Stimulated activated CD8-positive, alpha-beta memory T cell treated with anti-CD3 and anti-CD28 coated beads, Interleukin-7, amount 100 ng/mL, for 24 hours (primary cell): ENCODE data around the gene MGAT1.

Experiments used
- DNase-seq: peaks from one replicate; pipeline ENCODE4 v3.0.0-alpha.2; 2020; ENCODE audit warnings: low read depth

MGAT1 gene

DNA sequence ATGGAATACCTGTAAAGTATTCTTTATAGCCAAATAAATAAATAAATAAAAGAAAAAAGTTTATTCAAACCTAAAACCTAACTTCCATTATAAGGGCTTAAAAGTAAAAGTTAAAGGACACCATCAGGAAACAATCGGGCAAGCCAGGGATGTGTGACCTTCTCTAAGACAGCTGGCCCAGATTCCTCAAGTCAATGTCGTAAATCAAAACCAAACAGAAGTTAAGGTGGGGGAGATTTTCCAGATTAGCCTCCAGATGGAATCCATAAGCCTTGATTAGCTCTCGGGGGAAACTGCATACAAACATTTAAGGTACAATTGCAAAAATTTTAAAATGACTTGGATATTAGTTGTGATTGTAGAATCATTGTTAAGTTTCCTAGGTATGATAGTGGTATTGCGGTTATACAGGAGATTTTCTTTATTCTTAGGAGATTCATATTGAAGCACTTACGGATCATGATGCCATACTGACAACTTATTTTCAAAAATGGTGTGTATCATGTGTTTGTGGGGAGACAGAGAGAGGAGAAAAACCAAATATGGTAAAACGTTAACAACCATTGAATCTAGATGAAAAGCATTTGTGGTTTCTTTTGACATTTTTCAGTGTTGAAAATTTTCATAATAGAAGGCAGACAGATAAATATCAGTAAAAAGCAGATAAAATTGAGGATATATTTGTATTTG is 21.5 kb upstream of the MGAT1 start:
- no peak for DNase-seq

DNA sequence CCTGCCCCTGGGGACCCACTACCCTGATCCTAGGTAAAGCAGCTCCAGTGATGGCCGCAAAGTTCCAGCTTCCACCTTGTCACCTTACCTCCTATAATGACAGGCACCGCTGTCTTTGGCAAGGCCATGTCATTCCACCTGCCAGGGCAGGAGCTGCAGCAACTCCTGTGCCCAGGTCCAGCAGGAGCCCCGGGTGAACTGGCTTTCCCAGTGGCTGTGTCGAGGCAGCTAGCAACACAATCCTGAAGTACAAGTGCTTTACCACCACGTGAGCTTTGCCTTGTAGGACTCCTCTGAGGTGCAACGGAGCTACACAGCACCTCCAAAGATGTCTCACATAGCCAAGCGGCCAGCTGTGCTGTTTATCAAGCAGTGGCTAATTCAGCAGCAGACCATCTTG is 20.7 kb upstream of the MGAT1 start:
- DNase-seq, result no peak

DNA sequence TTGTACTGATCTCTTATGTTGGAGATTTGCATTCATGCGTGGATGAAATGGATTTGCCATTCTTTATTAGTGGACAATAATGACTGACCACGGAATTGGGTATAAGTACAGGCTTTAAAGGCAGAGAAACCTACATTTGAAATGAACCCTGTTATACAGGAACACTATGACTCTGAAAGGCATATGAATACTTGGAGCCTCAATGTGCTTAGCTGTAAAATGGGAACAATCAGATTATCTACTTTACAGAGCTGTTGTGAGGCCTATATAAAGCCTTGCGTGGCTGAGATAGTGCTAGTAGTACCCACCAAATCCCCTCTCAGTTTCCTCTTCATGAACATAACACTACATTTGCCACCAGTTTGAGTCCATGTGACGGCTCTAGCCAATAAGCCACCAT is 18.9 kb upstream of the MGAT1 start:
- DNase-seq, result no peak

DNA sequence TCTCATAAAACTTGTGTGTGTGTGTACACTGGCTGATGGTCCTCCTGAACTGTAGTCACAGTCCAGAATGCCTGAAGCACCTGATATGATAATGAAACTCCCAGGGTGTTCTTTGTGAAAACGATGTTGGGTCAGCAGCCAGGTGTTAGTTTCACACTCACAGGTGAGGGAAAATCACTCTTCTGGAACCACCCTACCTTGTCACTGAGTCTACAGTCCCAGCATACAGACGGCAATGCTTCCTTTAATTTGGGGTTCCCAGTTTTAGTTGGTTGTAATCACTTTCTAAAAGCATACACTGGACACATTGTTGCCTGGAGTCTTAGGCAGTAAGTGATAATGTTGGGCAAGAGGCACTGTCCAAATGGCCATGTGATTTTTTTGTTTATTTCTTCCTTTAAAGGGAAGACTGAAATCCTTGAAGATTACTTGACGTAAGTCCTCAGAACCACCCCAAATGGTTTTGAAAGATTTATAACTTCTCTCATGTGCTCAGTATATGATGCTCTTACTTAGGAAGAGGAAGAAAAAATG is 18.2 kb upstream of the MGAT1 start:
- no peak for DNase-seq

DNA sequence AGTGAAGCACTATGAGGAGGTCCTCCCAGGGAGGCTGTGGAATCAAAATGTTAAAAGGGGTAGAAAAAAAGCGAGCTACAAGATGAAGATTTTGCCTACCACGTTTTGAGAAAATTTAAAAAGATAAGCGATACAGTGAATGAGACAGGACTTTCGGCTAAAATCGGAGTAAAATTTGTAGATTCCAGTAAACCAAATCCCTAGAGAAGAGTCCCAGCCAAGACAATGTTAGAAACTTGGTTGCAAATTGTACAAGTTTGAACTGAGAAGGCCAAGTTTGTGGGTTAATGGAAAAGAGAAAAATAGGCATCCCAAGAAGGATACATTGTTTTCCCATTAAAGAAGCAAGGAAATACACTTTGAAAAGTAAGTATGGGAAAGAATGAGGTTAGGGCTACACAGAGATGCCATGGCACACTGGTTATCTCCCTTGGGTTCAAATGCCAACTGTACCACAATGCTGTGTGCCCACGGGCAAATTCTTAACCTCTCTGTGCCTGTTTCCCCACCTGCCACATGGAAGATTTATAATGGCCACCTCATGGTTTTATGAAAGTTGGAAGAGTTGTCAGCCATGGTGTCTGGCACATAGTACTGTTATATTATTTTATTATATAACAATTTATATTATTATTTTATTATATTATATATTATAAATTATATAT is 16.2 kb upstream of the MGAT1 start:
- no peak for DNase-seq

DNA sequence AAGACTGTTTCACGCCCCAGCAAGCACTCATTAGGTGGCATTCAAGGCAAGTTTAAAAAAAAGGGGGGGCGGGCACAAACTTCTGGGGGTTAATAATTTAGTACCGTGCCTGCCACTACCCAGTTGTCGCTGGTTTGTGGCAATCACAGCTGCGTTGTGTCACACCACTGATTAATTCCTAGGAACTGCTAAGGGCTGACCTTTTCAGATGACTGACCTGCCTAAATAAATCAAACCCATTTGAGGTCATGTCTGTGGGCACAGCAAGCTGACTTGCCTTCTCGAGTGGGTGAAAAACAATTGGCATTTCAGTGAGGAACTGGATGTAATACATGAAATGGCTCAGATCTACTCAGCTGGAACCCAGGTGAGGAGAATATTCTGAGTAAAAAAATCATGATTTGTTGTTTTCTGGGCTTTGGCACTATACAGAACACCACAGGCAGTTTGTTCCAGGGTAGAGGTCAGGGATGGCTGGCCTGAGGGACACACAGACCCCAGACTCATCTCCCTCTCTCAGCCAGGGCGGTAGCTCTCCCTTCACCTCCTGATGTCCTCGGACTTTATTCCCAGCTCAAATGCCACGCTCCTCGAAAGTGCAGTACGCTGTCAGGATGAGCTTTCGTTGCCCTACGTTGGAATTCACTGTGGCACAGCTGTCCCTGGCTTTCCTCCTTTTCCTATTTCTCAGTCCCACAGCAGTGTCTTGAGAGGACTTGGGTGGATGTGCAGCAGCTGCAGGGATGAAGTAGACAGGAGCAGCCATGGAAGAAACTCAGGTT is 15.5 kb upstream of the MGAT1 start:
- DNase-seq, result no peak

DNA sequence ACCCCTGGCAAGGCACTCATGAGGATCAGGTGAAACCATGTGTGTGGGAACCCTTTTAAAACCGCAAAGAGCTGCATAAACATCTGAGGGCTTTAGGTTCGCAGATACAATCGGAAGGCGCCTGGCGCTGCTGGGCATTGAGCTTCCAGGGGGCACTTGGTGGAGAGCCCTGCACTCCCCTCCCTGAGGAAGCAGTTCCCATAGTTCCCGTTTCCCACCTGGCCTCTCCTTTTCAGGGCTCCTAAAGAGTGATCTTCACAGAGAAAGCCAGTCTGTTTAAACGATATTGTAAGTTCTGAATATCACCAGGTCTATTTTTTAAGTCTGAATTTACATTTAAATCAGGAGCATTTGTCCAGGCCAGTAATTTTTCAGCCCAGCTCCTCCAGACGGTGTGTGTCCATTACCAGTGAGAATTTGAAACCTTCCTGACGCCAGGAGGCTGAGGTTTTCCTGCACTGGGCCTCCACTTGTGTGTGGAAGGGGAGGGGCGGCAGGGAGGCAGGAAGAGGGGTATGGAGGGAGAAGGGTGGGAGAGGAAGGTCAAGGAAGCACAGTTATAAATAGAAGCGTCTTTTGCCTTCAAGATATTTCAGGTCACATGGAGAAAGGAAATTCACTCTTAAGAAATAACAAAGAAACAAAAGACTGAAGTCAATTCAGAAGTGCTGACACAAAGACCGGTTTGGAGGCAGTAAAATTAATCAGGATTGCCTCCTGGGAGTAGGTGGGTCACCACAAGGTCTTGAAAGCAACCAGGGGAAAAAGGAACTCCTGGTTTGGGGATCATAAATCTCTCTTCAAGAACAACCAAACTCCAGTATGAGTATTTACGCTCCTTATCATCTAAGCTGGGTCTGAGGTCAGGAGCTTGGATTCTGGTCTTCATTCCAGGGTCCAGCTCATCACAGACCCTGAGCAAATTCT is 14.3 kb upstream of the MGAT1 start:
- no peak for DNase-seq

DNA sequence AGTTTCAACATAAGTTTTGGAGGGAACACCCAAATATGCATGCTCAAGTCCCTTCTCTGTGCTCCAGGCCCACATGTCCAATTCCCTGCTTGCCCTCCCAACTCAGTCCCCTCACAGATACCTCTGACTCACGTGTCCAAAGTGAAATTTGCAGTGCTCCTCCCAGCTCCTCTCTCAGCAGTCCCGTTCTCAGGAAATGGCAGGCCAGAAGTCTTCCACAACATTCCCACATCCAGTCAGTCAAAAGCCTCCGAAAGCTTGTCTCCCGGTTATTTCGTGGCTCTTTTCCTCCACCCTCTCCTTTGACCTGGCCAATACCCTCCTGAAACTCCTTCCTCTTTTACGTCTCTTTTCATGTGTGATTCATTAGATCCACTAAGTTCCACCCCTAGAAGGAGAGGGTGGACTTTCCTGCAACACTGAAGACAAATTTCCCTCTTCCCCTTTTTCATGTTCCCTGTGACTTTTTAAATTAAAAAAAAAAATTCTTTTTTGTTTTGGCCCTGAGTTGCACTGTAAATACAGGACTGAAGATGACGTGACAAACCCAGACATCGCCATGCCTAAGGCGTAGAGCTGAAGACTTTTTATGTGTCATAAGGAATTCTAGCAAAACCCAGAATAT is 12.8 kb upstream of the MGAT1 start:
- DNase-seq, result no peak

DNA sequence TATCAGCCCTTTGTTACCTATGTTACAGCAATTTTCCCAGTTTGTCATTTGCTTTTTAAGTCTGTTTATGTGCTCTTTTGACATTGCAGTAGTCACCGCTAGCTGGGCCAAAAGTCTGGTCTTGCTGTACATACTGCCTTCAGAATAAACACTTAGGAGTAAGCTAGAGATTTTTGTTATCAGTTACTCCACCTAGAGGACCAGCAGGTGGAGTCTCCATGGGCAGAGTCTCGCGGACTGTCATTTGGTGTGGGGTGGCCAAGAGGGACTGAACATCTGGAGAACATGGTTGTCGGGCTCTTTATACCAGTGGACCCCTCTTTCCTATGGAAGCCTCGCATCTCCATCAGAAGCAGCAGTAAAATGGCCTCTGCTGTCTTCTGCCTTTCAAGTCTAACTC is 10.8 kb upstream of the MGAT1 start:
- no peak for DNase-seq

DNA sequence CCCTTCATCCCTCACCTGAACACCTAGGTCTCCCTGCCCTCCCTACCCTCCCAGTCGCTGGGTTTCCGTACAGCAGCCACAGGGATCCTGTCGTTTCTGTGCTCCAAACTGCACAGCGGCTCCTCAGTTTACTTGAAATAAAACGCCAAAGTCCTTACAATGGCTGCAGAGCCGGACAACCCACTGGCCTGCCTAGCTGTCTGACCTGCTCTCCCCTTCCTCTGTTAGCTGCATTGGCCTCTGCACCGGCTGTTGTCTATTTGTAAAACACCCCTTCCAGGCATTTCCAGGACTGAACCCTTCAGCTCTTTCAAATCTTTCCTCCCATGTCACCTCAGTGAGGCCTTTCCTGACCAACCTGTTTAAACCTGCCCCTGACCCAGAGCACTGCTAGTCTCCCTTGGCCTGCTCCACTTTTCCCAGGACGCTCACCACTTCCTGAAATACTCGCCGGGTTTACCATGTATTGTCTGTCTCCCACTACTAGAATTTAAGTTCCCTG is 9.1 kb upstream of the MGAT1 start:
- DNase-seq, result no peak

DNA sequence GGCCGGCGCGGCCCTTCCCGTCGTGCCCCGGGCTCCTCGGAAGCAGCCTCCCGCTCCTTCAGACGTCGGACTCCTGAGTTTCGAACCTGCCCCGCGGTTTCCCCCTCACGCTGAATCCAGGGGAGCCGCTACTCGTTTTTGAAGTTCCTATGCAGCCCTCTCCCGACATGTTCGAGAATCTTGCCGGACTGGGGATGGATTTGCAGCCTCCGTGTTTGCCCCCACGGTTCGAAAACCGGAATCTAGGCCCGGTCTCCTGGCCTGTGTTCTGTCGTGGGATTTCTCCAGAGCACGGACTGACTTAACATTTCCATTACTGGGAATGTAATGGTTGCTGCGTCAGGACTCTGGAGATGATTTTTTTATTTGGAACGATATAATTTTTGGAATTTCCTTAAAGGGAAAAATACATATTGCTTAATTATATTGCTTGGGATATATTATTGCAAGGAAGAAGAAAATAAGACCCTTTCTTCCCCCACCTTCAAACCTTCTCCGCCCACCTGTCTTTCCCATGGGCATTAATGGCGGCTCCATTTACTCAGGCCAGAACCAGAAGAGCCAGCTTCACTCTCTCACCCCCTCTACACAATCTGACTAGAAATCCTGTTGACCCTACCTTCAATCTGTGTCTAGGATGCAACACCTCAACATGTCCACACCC is 8.5 kb upstream of the MGAT1 start:
- no peak for DNase-seq

DNA sequence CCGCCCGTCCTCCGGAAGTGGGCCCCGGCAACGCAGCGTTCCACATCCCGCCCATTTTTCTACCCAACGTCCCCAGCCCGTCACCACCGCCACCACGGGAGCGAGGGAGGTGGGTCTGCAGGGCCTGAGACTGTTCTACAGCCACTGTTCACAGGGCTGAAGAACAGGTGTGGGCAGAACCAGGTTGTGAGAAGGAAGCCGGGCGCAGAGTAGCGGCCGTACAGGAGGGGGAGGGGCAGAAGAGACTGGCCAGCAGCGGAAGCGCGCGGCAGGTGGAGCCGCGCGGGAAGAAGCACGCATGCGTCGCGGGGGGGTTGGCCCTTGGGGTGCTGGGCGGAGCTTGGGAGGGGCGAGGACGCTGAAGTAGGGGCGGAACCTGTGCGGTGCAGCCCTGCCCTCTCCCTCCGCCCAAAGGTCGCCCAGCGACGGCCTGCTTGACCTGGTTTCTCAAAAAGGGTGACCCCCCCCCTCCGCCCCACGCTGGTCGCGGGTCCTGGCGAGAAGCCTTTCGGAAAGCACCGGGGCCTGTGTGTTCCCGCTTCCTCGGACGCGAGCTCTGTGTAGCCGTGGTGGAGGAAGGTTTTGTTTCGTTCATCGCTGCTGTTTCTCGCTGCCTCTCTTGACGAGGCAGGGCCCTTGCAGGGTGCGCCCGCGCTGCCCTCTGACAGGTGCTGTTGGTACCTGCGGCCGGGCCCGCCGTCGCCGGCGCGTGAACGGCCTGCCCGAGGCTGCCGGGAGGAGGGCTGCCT is 7.8 kb upstream of the MGAT1 start:
- DNase-seq, result peak; percentile 93

DNA sequence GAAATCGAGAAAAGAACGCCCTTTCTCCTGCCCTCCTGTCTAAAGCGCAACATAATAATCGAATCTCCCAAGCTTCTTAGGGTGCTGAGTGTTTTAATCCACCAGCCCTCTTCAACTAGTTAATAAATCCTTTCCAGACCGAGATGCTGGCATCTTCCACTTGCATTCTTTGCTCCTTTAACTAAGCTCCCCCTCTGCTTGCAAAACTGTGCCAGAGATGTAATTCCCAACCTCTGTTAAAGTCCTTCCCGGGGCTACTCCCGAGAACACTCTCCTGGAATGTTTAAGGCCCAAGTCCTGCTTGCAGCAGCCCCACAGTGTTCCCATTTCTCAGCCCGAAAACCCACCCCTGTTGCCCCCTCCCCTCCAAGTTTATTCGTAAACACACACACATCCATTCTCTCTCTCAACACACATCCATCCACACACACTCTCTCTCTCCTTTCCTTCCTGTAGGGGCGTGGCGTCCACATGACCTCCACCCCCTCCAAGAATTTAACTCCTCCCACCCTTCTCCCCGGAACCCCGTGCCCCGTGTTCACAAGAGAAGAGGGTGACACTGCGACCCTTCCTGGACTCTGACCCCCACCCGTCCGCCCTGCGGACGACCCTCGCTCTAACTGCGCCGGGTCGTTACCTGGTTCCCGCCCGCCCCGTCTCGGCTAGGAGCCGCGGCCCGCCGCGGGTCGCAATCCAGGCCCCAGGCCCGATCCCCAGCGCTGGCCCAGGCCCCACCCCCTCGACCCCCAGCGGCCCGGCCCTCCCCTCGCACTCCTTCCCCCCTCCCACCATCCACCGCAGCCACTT is 7.0 kb upstream of the MGAT1 start:
- DNase-seq, result peak; percentile 64

DNA sequence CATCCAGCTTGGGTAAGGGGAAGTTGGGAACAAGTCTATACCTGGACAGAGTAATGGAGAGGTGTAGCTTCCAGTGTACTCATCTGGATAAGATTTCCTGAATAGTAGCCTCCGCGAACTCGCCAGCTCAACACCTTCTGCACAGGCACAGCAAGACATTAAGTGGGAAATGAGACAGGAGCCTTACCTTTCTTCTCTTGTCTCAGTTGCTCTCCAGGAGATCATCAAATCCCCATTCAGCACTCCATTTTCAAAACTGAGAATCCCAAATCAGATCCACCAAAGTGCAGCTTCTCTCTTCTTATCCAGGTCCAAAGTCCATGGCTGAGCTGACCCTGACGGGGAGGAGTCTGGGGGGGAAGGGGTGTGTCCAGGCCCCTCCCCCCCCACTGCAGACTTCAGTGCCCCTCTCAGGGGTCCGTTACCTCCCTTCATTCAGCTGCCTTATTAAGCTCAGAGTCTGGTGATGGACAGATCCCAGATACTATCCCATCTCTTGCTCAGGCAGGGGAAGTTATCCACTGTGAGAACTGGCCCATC is 5.9 kb upstream of the MGAT1 start:
- DNase-seq, result no peak

DNA sequence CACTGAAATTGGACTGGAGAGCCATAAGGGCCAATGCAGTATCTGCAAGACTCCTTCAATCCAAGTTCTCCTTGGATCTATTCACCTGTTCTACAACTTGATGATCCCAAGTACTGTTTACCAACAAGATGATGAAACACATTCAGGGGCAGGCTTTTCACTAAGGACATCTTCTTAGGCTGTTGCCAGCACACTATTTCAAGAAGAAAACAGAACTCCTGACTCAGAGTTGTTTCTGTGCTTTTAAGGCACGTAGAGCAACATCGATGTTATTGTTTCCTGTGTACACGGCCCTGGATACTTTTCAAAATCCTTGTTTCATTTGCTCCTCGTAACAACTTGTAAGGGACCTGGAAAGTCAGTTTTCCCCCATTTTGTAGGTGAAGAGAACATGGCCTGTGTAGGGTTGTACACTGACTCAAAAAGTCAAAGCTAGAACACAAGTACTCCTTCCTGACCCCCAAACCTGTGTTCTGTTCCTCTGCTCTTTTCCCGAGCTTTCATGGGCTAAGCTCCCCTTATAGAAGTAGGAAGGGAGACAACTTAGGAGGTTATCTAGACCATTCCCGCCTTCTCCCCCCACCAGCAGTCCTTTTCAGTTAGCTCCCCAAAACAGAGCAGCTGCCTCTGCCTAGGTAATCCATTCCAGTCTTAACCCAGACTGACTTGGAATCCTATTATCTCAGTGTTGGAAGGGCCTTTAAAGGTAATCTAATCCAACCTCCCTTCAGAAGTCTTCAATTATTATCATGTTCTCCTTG is 5.2 kb upstream of the MGAT1 start:
- DNase-seq, result no peak

DNA sequence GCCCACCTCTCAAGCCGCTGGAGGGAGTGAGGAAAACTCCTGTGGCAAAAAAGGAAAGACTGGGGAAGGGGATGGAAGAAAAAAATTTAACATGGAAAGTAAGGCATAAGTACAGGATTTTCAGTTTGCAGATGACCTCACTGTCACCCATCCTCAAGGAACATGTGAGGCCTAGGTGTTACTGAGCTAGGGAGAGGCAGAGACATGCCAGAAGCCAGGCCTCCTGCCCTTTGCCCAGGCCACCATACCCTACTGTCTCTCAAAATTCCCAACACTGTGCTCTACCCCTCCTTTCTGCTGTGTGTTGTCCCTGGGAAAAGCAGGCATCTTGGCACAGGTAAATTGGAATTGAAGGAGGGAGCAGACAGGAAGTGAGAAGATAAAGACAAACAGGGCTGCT is 4.4 kb upstream of the MGAT1 start:
- DNase-seq, result no peak

DNA sequence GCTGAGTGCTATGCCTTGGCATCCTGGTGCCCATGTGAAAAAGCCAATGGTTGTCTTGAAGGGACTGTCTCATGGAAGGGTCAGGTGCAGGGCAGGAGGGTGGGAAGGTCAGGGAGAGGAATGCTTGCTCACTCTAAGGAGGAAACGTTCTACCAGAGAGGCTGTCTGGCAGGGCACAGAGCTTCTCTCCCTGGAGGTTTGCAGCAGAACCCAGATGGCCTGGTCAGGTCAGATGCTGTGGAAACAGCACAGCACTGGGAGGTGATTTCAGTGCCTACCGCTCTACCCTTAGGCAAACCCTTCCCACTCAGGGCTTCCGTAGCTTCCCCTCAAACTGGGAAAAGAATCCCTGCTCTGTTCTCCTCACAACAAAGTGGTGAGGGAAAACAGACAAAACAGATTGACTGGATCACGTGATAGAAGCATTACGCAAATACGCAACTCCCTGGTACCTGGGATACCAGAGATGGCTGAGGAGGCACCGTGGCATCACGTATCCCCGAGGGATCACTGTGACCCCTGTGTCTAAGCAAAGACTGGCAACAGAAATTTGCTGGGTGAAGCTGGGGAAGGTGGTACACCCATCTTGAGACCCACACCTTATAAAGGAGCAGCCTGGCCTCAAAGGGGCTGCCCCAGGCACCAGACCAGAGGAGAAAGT is 3.9 kb upstream of the MGAT1 start:
- DNase-seq, result no peak
